Right atrium auricular region (tissue), 2 donors: ENCODE measurements around the gene KCNN2. TPM values are rescaled to one million over a fixed set of nuclear protein-coding genes. Genes with fewer than 3 reads are reported as not detected.
A peak's percentile ranks its signal among the peaks of the same experiment; 100 is the strongest.

Source experiments
- DNase-seq: peaks from one replicate; pipeline ENCODE4 v3.0.0-alpha.2; 2019; ENCODE audit warnings: low spot score
- H3K27ac ChIP-seq, 2 donors: fragments of 200-600 bp; sonication (generic); 1 replicate in 1 of 2; 2 replicates in 1 of 2; pipeline ENCODE4 v1.5.1; 2016 to 2019
- H3K27me3 ChIP-seq, 2 donors: fragments of 200-600 bp; sonication (generic); one replicate each; pipeline versions ENCODE4 v1.5.1 to v1.6.0; 2017 to 2019
- H3K36me3 ChIP-seq: fragments of 200-600 bp; sonication (generic); one replicate; pipeline ENCODE4 v1.5.1; 2016
- H3K4me1 ChIP-seq, 2 donors: fragments of 200-600 bp; sonication (generic); one replicate each; pipeline versions ENCODE4 v1.5.1 to v1.6.0; 2017 to 2019
- H3K4me3 ChIP-seq, 2 donors: fragments of 200-600 bp; sonication (generic); 1 replicate in 1 of 2; 2 replicates in 1 of 2; pipeline ENCODE4 v1.5.1; 2017 to 2019; ENCODE audit warnings: mild to moderate bottlenecking in 1 of 2, moderate library complexity in 1 of 2
- H3K9me3 ChIP-seq, 2 donors: fragments of 200-600 bp; sonication (generic); one replicate each; pipeline ENCODE4 v1.5.1; 2019
- total RNA-seq, 2 donors: library from RNA; depleted of rRNA; stranded (reverse); fragments of >200 nt; gene quantifications; one replicate each; pipeline ENCODE4 v1.1.0, GENCODE V29; 2016
- TF ChIP-seq, protein P1 (sequence below), 2 donors: fragments of 200-600 bp; sonication (generic); IDR thresholded peaks; one replicate each; pipeline ENCODE4 v1.5.1; 2019; ENCODE audit warnings: antibody characterized with exemption in 2 of 2

Gene KCNN2
- total RNA-seq: 10 to 100 TPM; 12.6 to 22.4 TPM

DNA sequence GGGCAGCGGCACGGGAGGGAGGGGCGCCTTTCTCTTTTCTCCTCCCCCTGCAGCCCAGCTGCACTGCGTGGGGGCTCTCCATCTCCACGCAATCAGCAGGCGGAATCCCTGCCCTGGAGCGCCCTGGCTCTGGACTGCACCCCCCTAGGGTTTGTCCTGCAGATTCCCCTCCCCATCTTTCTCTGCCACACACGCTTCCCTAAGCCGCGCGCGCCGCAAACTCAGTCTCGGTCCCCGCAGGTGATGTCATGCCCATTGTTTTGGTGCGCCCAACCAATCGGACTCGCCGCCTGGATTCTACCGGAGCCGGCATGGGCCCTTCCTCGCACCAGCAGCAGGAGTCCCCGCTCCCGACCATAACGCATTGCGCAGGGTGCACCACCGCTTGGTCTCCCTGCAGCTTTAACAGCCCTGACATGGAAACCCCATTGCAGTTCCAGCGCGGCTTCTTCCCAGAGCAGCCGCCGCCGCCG, at the start of gene KCNN2:
Gene KCNN2 (plus strand): TSS at position 347 of the 473 bp plus-strand sequence. CDS start 70 bp downstream, at position 417.
- peak within 1 kb of the TSS; percentile 64 to 79 for H3K27ac ChIP-seq
- H3K4me1 ChIP-seq: peaks cover 0 to 40% of the 10 kb centered on the region in 2 donors
- peak within 1 kb of the TSS; percentile 63 to 70 for H3K4me3 ChIP-seq
- no peaks in the 10 kb centered on the region for H3K36me3 ChIP-seq
- TF ChIP-seq, protein P1, sequence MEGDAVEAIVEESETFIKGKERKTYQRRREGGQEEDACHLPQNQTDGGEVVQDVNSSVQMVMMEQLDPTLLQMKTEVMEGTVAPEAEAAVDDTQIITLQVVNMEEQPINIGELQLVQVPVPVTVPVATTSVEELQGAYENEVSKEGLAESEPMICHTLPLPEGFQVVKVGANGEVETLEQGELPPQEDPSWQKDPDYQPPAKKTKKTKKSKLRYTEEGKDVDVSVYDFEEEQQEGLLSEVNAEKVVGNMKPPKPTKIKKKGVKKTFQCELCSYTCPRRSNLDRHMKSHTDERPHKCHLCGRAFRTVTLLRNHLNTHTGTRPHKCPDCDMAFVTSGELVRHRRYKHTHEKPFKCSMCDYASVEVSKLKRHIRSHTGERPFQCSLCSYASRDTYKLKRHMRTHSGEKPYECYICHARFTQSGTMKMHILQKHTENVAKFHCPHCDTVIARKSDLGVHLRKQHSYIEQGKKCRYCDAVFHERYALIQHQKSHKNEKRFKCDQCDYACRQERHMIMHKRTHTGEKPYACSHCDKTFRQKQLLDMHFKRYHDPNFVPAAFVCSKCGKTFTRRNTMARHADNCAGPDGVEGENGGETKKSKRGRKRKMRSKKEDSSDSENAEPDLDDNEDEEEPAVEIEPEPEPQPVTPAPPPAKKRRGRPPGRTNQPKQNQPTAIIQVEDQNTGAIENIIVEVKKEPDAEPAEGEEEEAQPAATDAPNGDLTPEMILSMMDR (IDR thresholded peaks at IDR 0.05): no peak
- no peaks in the 10 kb centered on the region for H3K27me3 ChIP-seq
- DNase-seq: peak; percentile 67
- no peaks in the 10 kb centered on the region for H3K9me3 ChIP-seq

DNA sequence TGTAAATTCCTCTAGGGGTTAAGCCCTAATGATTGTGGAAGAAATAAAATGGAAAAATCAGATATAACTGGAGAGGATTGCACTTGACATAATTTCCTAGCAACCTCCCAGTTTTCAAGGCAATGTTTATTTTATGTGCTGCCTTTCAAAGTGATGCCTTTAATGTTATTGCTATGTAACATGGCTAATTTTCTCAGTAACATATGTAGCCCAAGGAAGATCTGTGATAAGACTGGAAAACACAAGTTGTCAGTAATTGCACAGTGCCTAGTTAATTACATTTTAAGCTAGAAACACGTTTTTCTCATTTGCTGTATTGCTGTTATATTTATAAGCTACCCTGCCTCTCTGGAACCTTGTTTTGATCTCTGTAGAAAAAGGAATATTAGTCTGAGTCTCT, 49.2 kb upstream of the KCNN2 start:
- no peaks in the 10 kb centered on the region for H3K4me1 ChIP-seq

DNA sequence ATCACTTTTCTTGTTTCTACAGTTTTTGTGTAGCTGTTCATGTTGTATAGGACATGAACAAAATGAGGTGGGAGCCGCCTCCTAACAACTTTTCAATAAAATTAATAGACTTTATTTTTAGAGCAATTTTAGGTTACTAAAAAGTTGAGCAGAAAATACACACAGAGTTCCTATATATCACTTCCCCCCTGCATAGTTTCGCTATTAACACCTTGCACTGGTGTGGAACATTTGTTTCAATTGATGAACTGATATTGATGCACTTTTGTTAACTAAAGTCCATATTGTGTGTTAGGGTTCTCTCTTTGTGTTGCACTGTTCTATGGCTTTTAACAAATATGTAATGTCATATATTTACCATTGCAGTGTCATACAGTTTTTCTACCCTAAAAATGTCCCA, 47.8 kb upstream of the KCNN2 start:
- no peak for DNase-seq
- TF ChIP-seq, protein P1 (IDR thresholded peaks at IDR 0.05): no peak
- H3K36me3 ChIP-seq: no peaks in the 10 kb centered on the region
- no peak overlapping the region for H3K4me3 ChIP-seq
- H3K4me1 ChIP-seq: no peaks in the 10 kb centered on the region
- H3K9me3 ChIP-seq: no peaks in the 10 kb centered on the region
- no peaks in the 10 kb centered on the region for H3K27me3 ChIP-seq
- H3K27ac ChIP-seq: no peak overlapping the region

More for the DNA sequence above, 49.2 kb upstream of the KCNN2 start:
- DNase-seq: no peak
- Histone ChIP-seq H3K27me3 (no peaks in the 10 kb centered on the region), H3K27ac (no peak overlapping the region), H3K4me3 (no peak overlapping the region), H3K9me3 (no peaks in the 10 kb centered on the region), H3K36me3 (no peaks in the 10 kb centered on the region)
- TF ChIP-seq, protein P1 (IDR thresholded peaks at IDR 0.05): no peak

DNA sequence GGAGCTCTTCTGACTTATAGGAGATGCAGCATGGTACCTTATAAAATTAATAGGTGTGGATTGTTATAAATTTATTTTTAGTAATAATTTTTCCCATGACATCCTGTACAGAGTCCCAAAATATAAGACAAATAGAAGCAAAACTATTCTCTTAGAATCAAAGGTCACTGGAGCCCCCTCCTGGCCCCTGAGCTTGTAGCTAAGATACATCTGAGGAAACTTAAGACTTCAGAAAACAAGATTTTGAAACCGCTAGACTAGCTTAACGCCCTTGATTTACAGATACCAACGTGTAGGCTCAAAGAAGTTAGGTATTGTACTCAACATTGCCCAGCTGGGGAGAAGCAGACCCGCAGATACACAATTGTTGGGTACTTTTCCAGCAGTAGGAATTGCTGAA, 45.7 kb upstream of the KCNN2 start:
- TF ChIP-seq, protein P1 (IDR thresholded peaks at IDR 0.05): no peak
- DNase-seq: no peak
- Histone ChIP-seq H3K9me3 (no peaks in the 10 kb centered on the region), H3K4me3 (no peak overlapping the region), H3K4me1 (no peaks in the 10 kb centered on the region), H3K36me3 (no peaks in the 10 kb centered on the region), H3K27me3 (no peaks in the 10 kb centered on the region), H3K27ac (no peak overlapping the region)

DNA sequence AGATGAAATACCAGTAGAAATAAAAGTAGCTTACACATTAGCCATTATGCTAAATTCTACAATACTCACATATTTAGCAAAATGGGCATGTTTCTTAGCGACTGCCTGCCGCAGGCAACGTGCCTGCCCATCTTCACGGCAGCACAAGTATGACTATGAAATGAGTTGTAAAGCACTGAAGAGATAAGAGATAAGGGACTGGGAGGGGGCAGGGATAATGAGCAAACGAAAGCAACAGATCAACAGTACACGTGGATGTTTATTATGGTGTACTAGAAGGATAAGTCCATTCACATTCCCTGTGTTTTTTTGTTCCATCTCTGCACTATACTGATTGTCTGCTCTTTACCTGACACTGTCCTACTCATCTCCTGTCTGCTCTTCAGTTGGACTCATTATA, 44.1 kb upstream of the KCNN2 start:
- Histone ChIP-seq H3K4me3 (no peak overlapping the region), H3K27ac (no peak overlapping the region), H3K4me1 (no peaks in the 10 kb centered on the region), H3K9me3 (no peaks in the 10 kb centered on the region), H3K27me3 (no peaks in the 10 kb centered on the region), H3K36me3 (no peaks in the 10 kb centered on the region)
- TF ChIP-seq, protein P1 (IDR thresholded peaks at IDR 0.05): no peak
- DNase-seq: no peak

DNA sequence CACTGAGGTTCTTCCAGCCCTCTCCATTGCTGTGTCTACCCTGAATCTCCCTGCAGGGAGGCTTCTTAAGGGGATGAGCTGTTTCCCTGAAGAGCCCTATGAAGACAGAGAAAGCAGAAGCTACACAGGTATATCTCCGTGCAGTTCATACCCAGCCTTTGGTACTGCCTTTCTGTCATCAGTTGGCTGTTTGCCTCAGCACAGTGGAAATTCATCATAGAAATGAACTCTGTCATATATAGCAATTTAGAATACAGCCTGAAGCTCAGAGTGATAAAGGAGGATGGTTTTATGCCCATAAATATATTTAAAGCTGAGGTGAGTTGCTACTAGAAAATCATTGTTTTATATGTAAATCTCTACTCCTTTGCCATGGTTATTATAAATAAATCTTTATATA, 42.6 kb upstream of the KCNN2 start:
- DNase-seq: no peak
- no peak overlapping the region for H3K4me3 ChIP-seq
- H3K27ac ChIP-seq: no peak overlapping the region
- H3K36me3 ChIP-seq: no peaks in the 10 kb centered on the region
- H3K27me3 ChIP-seq: no peaks in the 10 kb centered on the region
- no peaks in the 10 kb centered on the region for H3K4me1 ChIP-seq
- TF ChIP-seq, protein P1 (IDR thresholded peaks at IDR 0.05): no peak
- H3K9me3 ChIP-seq: no peaks in the 10 kb centered on the region
